Endothelial cell (in vitro differentiated cells): ENCODE measurements around the gene PTPRT. TPM values are rescaled to one million over a fixed set of nuclear protein-coding genes. Genes with fewer than 3 reads are reported as not detected.

Experiments
- DNase-seq: peaks from one replicate; pipeline ENCODE4 v3.0.0; 2021; ENCODE audit warnings: low spot score
- H3K27ac Mint-ChIP-seq: one replicate; pipeline ENCODE4 v1.8.0; 2021; ENCODE audit warnings: mixed read lengths, inconsistent platforms; ENCODE audit not compliant: unreplicated experiment
- H3K27me3 Mint-ChIP-seq: one replicate; pipeline ENCODE4 v1.8.0; 2021; ENCODE audit warnings: mild to moderate bottlenecking, moderate library complexity, mixed read lengths, inconsistent platforms; ENCODE audit not compliant: unreplicated experiment
- H3K36me3 Mint-ChIP-seq: one replicate; pipeline ENCODE4 v1.8.0; 2021; ENCODE audit warnings: mild to moderate bottlenecking, low read depth, mixed read lengths, inconsistent platforms; ENCODE audit not compliant: unreplicated experiment
- H3K4me1 Mint-ChIP-seq: one replicate; pipeline ENCODE4 v1.8.0; 2021; ENCODE audit warnings: mild to moderate bottlenecking, mixed read lengths, inconsistent platforms; ENCODE audit not compliant: unreplicated experiment
- H3K4me3 Mint-ChIP-seq: one replicate; pipeline ENCODE4 v1.8.0; 2021; ENCODE audit warnings: mild to moderate bottlenecking, mixed read lengths, inconsistent platforms; ENCODE audit not compliant: unreplicated experiment
- H3K9me3 Mint-ChIP-seq: one replicate; pipeline ENCODE4 v1.8.0; 2021; ENCODE audit warnings: mixed read lengths, inconsistent platforms; ENCODE audit not compliant: unreplicated experiment
- total RNA-seq: library from RNA; stranded (reverse); fragmentation: NEBNext Ultra II Directional; extraction: Animal tissue kit (Norgen Biotek cat#: 25700); gene quantifications from one replicate; pipeline ENCODE4 v1.2.1, GENCODE V29; 2021; ENCODE audit not compliant: unreplicated experiment
- TF ChIP-seq, protein P1 (sequence below): fragments of 200-600 bp; sonication (generic); IDR thresholded peaks from one replicate; pipeline ENCODE4 v1.5.0; 2021; ENCODE audit warnings: antibody characterized with exemption; ENCODE audit not compliant: unreplicated experiment

The PTPRT gene
- total RNA-seq, 1 donor from 2014 or later = 0.10 TPM

DNA sequence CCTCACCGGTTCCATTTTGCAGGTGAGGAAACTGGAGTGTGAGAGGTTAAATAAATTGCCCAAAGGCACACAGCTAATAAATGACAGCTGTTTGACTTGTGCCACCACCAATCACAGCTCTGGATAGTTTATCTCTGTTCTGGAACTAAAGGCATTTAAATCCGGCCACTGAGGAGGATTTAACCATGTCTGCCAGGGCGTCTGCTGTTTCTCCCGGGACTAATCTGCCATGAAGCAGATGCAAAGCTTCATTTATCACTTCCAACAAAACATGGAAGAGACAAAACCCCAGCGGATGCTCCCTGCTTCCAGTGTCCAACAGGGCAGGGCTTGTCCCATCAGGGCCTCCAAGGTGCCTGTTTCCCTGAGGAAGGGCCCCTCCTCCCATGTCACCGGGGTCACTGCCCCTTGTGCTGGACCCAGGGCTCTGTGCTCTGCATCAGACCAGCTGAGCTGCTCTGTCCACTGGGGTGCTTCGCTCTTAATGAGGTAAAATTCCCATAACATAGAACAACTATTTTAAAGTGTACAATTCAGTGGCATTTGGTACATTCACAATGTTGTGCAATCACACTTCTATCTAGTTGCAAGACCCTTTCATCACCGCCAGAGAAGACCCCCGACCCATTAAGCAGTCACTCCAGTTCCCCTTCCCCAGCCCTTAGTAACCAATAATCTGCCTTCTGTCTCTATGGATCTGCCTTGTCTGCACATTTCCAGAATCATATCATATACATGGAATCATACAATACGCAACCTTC, 244.3 kb downstream of the PTPRT start:
- Mint-ChIP-seq H3K36me3 (peaks cover 9% of the 10 kb centered on the region), H3K27me3 (peaks cover 5% of the 10 kb centered on the region), H3K4me3 (no peak overlapping the region), H3K9me3 (peaks cover 39% of the 10 kb centered on the region), H3K27ac (no peak overlapping the region), H3K4me1 (peaks cover 3% of the 10 kb centered on the region)
- TF ChIP-seq, protein P1, sequence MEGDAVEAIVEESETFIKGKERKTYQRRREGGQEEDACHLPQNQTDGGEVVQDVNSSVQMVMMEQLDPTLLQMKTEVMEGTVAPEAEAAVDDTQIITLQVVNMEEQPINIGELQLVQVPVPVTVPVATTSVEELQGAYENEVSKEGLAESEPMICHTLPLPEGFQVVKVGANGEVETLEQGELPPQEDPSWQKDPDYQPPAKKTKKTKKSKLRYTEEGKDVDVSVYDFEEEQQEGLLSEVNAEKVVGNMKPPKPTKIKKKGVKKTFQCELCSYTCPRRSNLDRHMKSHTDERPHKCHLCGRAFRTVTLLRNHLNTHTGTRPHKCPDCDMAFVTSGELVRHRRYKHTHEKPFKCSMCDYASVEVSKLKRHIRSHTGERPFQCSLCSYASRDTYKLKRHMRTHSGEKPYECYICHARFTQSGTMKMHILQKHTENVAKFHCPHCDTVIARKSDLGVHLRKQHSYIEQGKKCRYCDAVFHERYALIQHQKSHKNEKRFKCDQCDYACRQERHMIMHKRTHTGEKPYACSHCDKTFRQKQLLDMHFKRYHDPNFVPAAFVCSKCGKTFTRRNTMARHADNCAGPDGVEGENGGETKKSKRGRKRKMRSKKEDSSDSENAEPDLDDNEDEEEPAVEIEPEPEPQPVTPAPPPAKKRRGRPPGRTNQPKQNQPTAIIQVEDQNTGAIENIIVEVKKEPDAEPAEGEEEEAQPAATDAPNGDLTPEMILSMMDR = no peak
- DNase-seq = no peak

GRCh38 chr20:42941629-42942028, 248.1 kb downstream of the PTPRT start:
- no peak for DNase-seq
- TF ChIP-seq, protein P1 = no peak
- H3K27ac Mint-ChIP-seq = no peak overlapping the region
- peaks cover 31% of the 10 kb centered on the region for H3K9me3 Mint-ChIP-seq
- peaks cover 3% of the 10 kb centered on the region for H3K4me1 Mint-ChIP-seq
- no peaks in the 10 kb centered on the region for H3K36me3 Mint-ChIP-seq
- peaks cover 2% of the 10 kb centered on the region for H3K27me3 Mint-ChIP-seq
- H3K4me3 Mint-ChIP-seq = no peak overlapping the region

- H3K36me3 Mint-ChIP-seq = no peaks in the 10 kb centered on the region
- H3K27me3 Mint-ChIP-seq = peaks cover 5% of the 10 kb centered on the region
- peaks cover 23% of the 10 kb centered on the region for H3K9me3 Mint-ChIP-seq
- TF ChIP-seq, protein P1 = no peak
- no peak overlapping the region for H3K4me3 Mint-ChIP-seq
- no peak overlapping the region for H3K27ac Mint-ChIP-seq
- H3K4me1 Mint-ChIP-seq = no peaks in the 10 kb centered on the region
- no peak for DNase-seq
These were observed 251.1 kb downstream of the PTPRT start for GRCh38 chr20:42938441-42939205.

DNA sequence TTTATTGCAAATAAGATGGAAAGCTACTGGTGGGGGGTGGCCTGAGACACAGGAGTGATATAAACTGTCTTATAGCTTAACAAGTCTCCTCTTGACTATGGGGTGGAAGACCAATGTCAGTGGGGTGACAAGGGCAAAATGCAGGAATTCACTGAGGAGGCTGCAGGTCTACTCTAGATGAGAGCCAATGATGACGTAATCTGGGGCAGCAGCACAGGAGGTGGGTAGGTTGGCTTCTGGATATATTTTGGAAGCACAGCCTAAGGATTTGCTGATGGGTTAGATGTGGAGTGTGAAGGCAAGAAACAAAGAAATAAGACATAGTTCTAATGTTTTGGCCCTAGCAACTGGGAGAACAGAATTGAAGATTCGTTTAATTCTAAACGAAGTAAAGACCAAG, 253.2 kb downstream of the PTPRT start:
- H3K4me1 Mint-ChIP-seq = no peaks in the 10 kb centered on the region
- TF ChIP-seq, protein P1 = no peak
- peaks cover 3% of the 10 kb centered on the region for H3K27me3 Mint-ChIP-seq
- peaks cover 7% of the 10 kb centered on the region for H3K36me3 Mint-ChIP-seq
- no peak for DNase-seq
- peaks cover 32% of the 10 kb centered on the region for H3K9me3 Mint-ChIP-seq
- no peak overlapping the region for H3K27ac Mint-ChIP-seq
- H3K4me3 Mint-ChIP-seq = no peak overlapping the region

DNA sequence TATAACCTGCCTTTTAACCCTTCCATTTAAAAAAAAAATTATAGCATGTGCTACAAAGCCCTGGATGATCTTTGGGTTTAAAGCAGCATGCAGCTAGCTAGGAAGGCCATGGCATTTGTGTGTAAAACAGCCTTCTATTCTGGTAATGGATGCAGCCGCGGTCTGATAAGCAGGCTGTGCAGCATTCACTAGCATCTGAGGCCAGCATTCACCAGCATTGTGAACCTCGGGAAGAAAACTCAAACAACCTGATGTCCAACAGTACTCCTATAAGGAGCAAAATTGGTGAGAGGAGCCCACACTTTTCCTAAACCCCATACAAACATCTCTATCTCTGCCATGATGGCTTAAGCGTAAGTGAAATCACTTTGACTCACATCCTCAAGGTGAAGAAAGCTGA, 265.5 kb downstream of the PTPRT start:
- Mint-ChIP-seq H3K27me3 (peaks cover 3% of the 10 kb centered on the region), H3K4me3 (no peak overlapping the region), H3K4me1 (no peaks in the 10 kb centered on the region), H3K9me3 (peaks cover 46% of the 10 kb centered on the region), H3K27ac (no peak overlapping the region), H3K36me3 (peaks cover 10% of the 10 kb centered on the region)
- DNase-seq = no peak
- TF ChIP-seq, protein P1 = no peak
